Endothelial cell of umbilical vein (primary cell): ENCODE results near the gene SLC6A18. TPM values are rescaled to one million over a fixed set of nuclear protein-coding genes. Genes with fewer than 3 reads are reported as not detected.

Source experiments
- BruUV-seq: library from RNA; stranded (reverse); fragments of 400-500 nt; replicated peaks from 2 replicates; lab custom pipeline; 2021; lab: Mats Ljungman, UMichigan
- CTCF ChIA-PET: fragments of 300-600, 350-600 bp; sonication (Branson Sonifier 250); formaldehyde crosslinking; loops from one replicate; lab custom pipeline; 2021; ENCODE audit warnings: antibody characterized with exemption, inconsistent platforms; lab: Charles Lee
- POLR2A ChIA-PET: fragments of 300-600, 350-600 bp; sonication (Branson Sonifier 250); formaldehyde crosslinking; loops from one replicate; lab custom pipeline; 2021; ENCODE audit warnings: antibody characterized with exemption, inconsistent platforms; lab: Charles Lee
- DNase-seq: peaks from one replicate; pipeline ENCODE4 v3.0.0-alpha.2; 2011; ENCODE audit warnings: low read depth, low spot score
- FAIRE-seq: peaks from 2 replicates; lab custom pipeline; 2011; peaks lifted over from hg19 to GRCh38; lab: Jason Lieb, UNC
- H2AFZ ChIP-seq: 2 replicates; pipeline ENCODE4 v1.6.0; 2012; ENCODE audit warnings: low read depth, low read length, control low read depth, inconsistent platforms
- H3K27ac ChIP-seq: 2 replicates; pipeline ENCODE4 v1.5.1; 2011; ENCODE audit warnings: low read depth, mild to moderate bottlenecking, control low read depth, low read length, moderate library complexity; ENCODE audit not compliant: insufficient read depth
- H3K27me3 ChIP-seq, 2 experiments: 2 replicates each; pipeline versions ENCODE4 v1.6.0 to v1.6.1; 2011; ENCODE audit warnings: low read length in 2 of 2, mixed read lengths in 1 of 2; ENCODE audit not compliant: control insufficient read depth in 2 of 2, insufficient read depth in 2 of 2
- H3K36me3 ChIP-seq, 2 experiments: 2 replicates in 1 of 2; 3 replicates in 1 of 2; pipeline ENCODE4 v1.5.1; 2011; ENCODE audit warnings: low read length in 2 of 2, mild to moderate bottlenecking in 1 of 2, moderate library complexity in 1 of 2; ENCODE audit not compliant: control insufficient read depth in 2 of 2, insufficient read depth in 2 of 2; ENCODE audit errors: extremely low read depth in 1 of 2
- H3K4me1 ChIP-seq: 3 replicates; pipeline ENCODE4 v1.5.1; 2011; ENCODE audit warnings: mild to moderate bottlenecking, low read length; ENCODE audit not compliant: control insufficient read depth, insufficient read depth; ENCODE audit errors: extremely low read depth
- H3K4me2 ChIP-seq: 2 replicates; pipeline ENCODE4 v1.6.1; 2011; ENCODE audit warnings: low read length, control low read depth, mixed read lengths; ENCODE audit not compliant: insufficient read depth
- H3K4me3 ChIP-seq, 3 experiments: fragments of 200-600 bp in 1 of 3; sonication (generic), shearing (Covaris generic) in 1 of 3; replicated peaks in 1 of 3; 2 replicates each; pipeline ENCODE4 v1.5.1; 2011 to 2016; ENCODE audit warnings: control low read depth in 3 of 3, low read length in 3 of 3, mild to moderate bottlenecking in 2 of 3, inconsistent platforms in 1 of 3, low read depth in 1 of 3, moderate library complexity in 1 of 3; ENCODE audit not compliant: insufficient read depth in 1 of 3
- H3K79me2 ChIP-seq: 2 replicates; pipeline ENCODE4 v1.6.0; 2012; ENCODE audit warnings: low read length, inconsistent platforms; ENCODE audit not compliant: control insufficient read depth, insufficient read depth
- H3K9ac ChIP-seq: replicated peaks from 2 replicates; pipeline ENCODE3; 2011; ENCODE audit warnings: low read length, control low read depth; ENCODE audit not compliant: insufficient read depth; ENCODE audit errors: extremely low read depth
- H3K9me1 ChIP-seq: replicated peaks from 3 replicates; pipeline ENCODE4 v1.6.0; 2011; ENCODE audit warnings: mild to moderate bottlenecking, low read length; ENCODE audit not compliant: control insufficient read depth, insufficient read depth; ENCODE audit errors: extremely low read depth
- H3K9me3 ChIP-seq: replicated peaks from 2 replicates; pipeline ENCODE4 v1.5.1; 2012; ENCODE audit warnings: low read length, inconsistent platforms; ENCODE audit not compliant: control insufficient read depth, insufficient read depth
- H4K20me1 ChIP-seq: replicated peaks from 2 replicates; pipeline ENCODE3; 2011; ENCODE audit warnings: mild to moderate bottlenecking, low read length; ENCODE audit not compliant: control insufficient read depth, insufficient read depth; ENCODE audit errors: extremely low read depth
- EZH2 ChIP-seq: IDR thresholded peaks from 2 replicates; pipeline ENCODE4 v1.6.1; 2012; ENCODE audit warnings: borderline replicate concordance, low read depth, mild to moderate bottlenecking, moderate library complexity, low read length, inconsistent platforms; ENCODE audit not compliant: severe bottlenecking
- FOS ChIP-seq: IDR thresholded peaks from 2 replicates; pipeline ENCODE4 v1.6.1; 2011; ENCODE audit warnings: mild to moderate bottlenecking, low read length, moderate library complexity, borderline replicate concordance; ENCODE audit not compliant: insufficient read depth
- GATA2 ChIP-seq: IDR thresholded peaks from 2 replicates; pipeline ENCODE4 v1.7.0; 2011; ENCODE audit warnings: low read depth, mild to moderate bottlenecking, moderate library complexity, mixed read lengths, low read length; ENCODE audit not compliant: insufficient read length, insufficient read depth
- JUN ChIP-seq: IDR thresholded peaks from 2 replicates; pipeline ENCODE4 v1.6.1; 2011; ENCODE audit warnings: borderline replicate concordance, low read depth; ENCODE audit not compliant: insufficient read length, insufficient read depth
- MYC ChIP-seq: IDR thresholded peaks from one replicate; pipeline ENCODE4 v1.6.1; 2011; ENCODE audit warnings: mild to moderate bottlenecking, low read depth, low read length
- POLR2A ChIP-seq: IDR thresholded peaks from 2 replicates; pipeline ENCODE4 v1.6.1; 2012; ENCODE audit warnings: low read depth, mild to moderate bottlenecking, control low read depth, low read length
- POLR2AphosphoS5 ChIP-seq: IDR thresholded peaks from 2 replicates; pipeline ENCODE4 v1.6.1; 2012; ENCODE audit warnings: low read depth, mild to moderate bottlenecking, control low read depth, low read length, moderate library complexity; ENCODE audit not compliant: insufficient read depth
- dilution Hi-C: fragments of 300-500 bp; cut with MboI; formaldehyde crosslinking; loops from one replicate; pipeline ENCODE4 v1.15.0; 2019; ENCODE audit warnings: low sequenced_read_pairs; ENCODE audit not compliant: extremely low pct_ligation_motif_present
- intact Hi-C: fragments of 100-400 bp; cut with micrococcal nuclease; formaldehyde crosslinking; loops from one replicate; pipeline ENCODE4 v1.10.0; 2022
- polyA plus RNA-seq, 4 experiments: library from polyadenylated mRNA; depleted of rRNA in 3 of 4; stranded (reverse) in 3 of 4; unstranded in 1 of 4; fragments of >200 nt; gene quantifications; 2 replicates each; pipeline versions ENCODE4 v1.2.1 to v1.2.3, GENCODE V29; 2011 to 2012; ENCODE audit warnings: missing spikeins in 1 of 4
- total RNA-seq: library from RNA; stranded (reverse); gene quantifications from 2 replicates; pipeline ENCODE4 v1.2.3, GENCODE V29; 2021
- TF ChIP-seq, protein P1 (sequence below): IDR thresholded peaks from 2 replicates; pipeline ENCODE4 v1.6.1; 2011; ENCODE audit not compliant: insufficient read depth, insufficient read length
- TF ChIP-seq, protein P2 (sequence below), 2 donors: IDR thresholded peaks; 1 replicate in 1 of 2; 2 replicates in 1 of 2; pipeline ENCODE4 v1.5.1; 2011; ENCODE audit warnings: low read length in 2 of 2, mild to moderate bottlenecking in 2 of 2, moderate library complexity in 2 of 2, control low read depth in 1 of 2, inconsistent platforms in 1 of 2, low read depth in 1 of 2; ENCODE audit not compliant: insufficient read depth in 1 of 2; ENCODE audit errors: extremely low read depth in 1 of 2

The SLC6A18 gene
- total and polyA plus RNA-seq, 2 donors (not counting 3 experiments of a cell fraction or from before 2014, with no cell fraction given) = not detected

DNA sequence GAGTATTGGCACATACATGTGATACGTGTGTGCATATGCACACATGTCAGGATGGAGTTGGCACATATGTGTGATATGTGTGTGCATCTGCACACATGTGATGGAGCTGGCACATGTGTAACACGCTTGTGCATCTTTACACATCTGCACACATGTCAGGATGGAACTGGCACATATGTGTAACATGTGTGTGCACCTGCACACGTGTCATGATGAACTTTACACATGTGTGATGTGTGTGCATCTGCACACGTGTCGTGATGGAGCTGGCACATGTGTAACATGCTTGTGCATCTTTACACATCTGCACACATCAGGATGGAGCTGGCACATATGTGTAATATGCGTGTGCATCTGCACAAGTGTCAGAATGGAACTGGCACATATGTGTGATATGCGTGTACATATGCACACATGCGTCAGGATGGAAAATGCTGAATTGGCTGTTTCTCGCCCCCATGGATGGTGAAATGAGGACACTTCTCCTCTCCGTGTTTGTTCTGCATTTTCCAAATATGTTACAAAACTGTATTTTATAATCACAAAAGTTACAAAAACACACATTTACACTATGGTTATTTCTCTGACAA lies 40.0 kb upstream of the SLC6A18 start:
- ChIA-PET POLR2A (no interaction called here), CTCF (interaction anchor here (3.9 kb wide), 1 partner anchor 11 kb away, joined by 19 read pairs; no protein-coding TSS in a partner anchor)
- Histone ChIP-seq H3K4me1 (no peaks in the 10 kb centered on the region), H3K79me2 (no peaks in the 10 kb centered on the region), H4K20me1 (no peaks in the 10 kb centered on the region), H3K27me3 (no peaks in the 10 kb centered on the region), H3K4me3 (no peak overlapping the region), H3K9me3 (no peaks in the 10 kb centered on the region), H3K9me1 (no peaks in the 10 kb centered on the region), H3K27ac (no peak overlapping the region), H2AFZ (no peak overlapping the region), H3K4me2 (no peak overlapping the region), H3K36me3 (no peaks in the 10 kb centered on the region), H3K9ac (no peak overlapping the region)
- TF ChIP-seq JUN (no peak), FOS (no peak), POLR2A (no peak), GATA2 (no peak), MYC (no peak), EZH2 (no peak), POLR2AphosphoS5 (no peak)
- TF ChIP-seq, protein P1, sequence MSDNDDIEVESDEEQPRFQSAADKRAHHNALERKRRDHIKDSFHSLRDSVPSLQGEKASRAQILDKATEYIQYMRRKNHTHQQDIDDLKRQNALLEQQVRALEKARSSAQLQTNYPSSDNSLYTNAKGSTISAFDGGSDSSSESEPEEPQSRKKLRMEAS = no peak
- TF ChIP-seq, protein P2, sequence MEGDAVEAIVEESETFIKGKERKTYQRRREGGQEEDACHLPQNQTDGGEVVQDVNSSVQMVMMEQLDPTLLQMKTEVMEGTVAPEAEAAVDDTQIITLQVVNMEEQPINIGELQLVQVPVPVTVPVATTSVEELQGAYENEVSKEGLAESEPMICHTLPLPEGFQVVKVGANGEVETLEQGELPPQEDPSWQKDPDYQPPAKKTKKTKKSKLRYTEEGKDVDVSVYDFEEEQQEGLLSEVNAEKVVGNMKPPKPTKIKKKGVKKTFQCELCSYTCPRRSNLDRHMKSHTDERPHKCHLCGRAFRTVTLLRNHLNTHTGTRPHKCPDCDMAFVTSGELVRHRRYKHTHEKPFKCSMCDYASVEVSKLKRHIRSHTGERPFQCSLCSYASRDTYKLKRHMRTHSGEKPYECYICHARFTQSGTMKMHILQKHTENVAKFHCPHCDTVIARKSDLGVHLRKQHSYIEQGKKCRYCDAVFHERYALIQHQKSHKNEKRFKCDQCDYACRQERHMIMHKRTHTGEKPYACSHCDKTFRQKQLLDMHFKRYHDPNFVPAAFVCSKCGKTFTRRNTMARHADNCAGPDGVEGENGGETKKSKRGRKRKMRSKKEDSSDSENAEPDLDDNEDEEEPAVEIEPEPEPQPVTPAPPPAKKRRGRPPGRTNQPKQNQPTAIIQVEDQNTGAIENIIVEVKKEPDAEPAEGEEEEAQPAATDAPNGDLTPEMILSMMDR (IDR thresholded peaks at IDR 0.05; ENCODE audit: extremely low read depth in 1 of 2, insufficient read depth in 1 of 2, low read depth in 1 of 2, low read length in 2 of 2) = no peak
- FAIRE-seq = no peak
- no TSS peak for BruUV-seq
- DNase-seq = no peak
- intact Hi-C loops = no loop called here
- dilution Hi-C loops = no loop called here
